ENCODE results near the gene BCKDHB.

DNA sequence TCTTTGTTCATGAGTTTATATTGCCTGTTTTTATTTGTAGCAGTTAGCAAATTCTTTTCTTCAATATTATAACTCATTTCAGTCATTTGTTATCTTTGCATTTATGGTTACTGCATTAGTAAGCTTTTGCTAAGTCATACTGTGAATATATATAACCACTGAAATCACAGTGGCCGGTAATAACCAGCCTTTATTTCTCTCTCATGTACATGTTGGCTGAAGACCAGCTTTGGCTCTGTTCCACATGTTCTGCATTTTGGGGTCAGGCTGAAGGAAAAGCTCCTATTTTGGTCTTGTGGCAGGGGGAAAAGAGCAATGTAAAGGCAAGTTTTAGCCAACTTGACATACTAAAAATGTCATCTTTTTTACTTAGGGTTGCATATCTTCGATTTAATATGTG, 276.3 kb downstream of the BCKDHB start:
- TF ChIP-seq SMC3 (IDR thresholded peaks at IDR 0.05; ENCODE audit: low read depth, low read length) (no peak), POLR2A (IDR thresholded peaks at IDR 0.05; ENCODE audit: low read depth, low read length) (no peak), RFX5 (IDR thresholded peaks at IDR 0.05; ENCODE audit: low read depth, low read length) (no peak), BHLHE40 (IDR thresholded peaks at IDR 0.05; ENCODE audit: low read depth, low read length) (no peak), CEBPB (IDR thresholded peaks at IDR 0.05; ENCODE audit: low read depth, low read length) (no peak), RAD21 (IDR thresholded peaks at IDR 0.05; ENCODE audit: low read length) (no peak)
- TF ChIP-seq, protein P1, sequence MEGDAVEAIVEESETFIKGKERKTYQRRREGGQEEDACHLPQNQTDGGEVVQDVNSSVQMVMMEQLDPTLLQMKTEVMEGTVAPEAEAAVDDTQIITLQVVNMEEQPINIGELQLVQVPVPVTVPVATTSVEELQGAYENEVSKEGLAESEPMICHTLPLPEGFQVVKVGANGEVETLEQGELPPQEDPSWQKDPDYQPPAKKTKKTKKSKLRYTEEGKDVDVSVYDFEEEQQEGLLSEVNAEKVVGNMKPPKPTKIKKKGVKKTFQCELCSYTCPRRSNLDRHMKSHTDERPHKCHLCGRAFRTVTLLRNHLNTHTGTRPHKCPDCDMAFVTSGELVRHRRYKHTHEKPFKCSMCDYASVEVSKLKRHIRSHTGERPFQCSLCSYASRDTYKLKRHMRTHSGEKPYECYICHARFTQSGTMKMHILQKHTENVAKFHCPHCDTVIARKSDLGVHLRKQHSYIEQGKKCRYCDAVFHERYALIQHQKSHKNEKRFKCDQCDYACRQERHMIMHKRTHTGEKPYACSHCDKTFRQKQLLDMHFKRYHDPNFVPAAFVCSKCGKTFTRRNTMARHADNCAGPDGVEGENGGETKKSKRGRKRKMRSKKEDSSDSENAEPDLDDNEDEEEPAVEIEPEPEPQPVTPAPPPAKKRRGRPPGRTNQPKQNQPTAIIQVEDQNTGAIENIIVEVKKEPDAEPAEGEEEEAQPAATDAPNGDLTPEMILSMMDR (conservative IDR thresholded peaks at IDR 0.05; ENCODE audit: low read depth, low read length) = no peak

All from IMR-90 (cell line).